Placental epithelial cell (primary cell): Measurements from ENCODE around the gene LTF. TPM values are rescaled to one million over a fixed set of nuclear protein-coding genes. Genes with fewer than 3 reads are reported as not detected.

Experiments used
- total RNA-seq: library from RNA; depleted of rRNA; stranded (reverse); fragments of >200 nt; gene quantifications from 2 replicates; pipeline ENCODE4 v1.2.3, GENCODE V29; 2012

The LTF gene
- not detected in 2 replicates for total RNA-seq

DNA sequence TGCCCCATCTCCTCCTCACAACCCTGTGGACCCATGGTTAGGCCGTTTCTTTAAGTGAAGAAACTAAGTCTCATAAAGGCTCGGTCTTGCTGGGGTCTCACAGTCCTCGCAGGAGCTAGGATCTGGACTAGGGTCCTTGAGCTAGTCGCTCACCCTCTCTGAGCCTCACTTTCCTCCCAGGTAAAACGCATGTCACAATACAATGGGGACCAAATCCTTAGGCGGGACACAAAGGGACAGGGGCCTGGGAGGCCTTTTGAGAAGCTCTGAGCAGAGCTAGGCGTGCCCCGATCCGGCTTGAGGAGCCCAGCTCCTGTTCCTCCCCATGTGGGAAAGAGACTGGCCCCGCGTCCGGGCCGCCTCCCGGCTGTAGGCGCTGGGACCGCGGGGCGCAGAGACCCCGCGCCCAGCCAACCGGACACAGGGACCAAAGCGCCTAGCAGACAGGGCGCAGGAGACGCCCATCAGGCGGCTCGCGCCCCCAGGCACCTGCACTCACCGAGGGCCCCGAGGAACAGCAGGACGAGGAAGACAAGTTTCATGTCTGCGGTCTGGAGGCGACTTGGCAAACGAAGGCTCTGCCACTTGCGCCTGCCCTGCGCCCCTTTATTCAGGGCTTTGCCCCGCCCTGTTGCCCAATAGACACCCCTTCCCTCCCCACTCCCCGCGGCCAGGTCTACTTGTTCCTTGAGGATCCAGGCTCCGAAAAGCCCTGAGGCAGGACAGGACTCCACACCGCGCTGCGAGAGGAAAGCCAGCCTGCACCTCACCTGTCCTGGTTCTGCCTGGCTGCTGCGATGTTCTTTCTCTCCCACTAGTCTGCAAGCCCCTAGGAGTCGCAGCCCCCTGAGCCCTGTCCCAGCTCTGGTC lies at the start of gene LTF:
Gene LTF, minus strand, starts transcription at position 580 of the 870 bp plus-strand sequence. Its CDS starts 38 bp downstream, at position 542.

DNA sequence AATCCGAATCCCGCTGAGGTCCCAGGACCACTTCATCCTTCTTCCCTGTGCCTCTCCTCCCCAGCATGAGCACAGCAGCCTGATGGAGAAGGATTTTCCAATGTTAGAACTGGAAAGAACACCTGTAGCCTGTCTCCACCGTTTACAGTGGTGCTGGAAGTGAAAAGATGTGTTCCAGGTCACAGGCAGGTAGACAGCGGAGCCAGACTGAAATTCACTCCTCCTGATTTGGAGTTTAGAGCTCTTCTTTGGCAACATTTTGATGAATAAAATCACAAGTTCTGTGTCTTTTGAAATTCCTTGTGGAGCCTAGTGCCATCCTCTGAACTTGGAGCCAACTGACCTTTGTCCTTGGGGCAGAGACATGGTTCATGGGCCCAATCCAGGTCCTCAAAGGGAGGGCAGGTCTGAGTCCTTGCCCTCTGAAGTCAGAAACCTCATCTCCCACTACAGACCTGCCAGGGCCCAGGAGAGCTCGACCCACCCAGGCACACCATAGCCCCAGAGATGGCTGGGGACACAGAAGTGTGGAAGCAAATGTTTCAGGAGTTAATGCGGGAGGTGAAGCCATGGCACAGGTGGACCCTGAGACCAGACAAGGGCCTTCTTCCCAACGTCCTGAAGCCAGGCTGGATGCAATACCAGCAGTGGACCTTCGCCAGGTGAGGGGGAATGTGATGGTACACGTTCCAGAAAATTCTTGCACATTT lies 33.0 kb upstream of the LTF start, which contains the start of gene RTP3:
Gene RTP3, plus strand, starts transcription at position 421 of the 710 bp plus-strand sequence. Its CDS starts 87 bp downstream, at position 508.

DNA sequence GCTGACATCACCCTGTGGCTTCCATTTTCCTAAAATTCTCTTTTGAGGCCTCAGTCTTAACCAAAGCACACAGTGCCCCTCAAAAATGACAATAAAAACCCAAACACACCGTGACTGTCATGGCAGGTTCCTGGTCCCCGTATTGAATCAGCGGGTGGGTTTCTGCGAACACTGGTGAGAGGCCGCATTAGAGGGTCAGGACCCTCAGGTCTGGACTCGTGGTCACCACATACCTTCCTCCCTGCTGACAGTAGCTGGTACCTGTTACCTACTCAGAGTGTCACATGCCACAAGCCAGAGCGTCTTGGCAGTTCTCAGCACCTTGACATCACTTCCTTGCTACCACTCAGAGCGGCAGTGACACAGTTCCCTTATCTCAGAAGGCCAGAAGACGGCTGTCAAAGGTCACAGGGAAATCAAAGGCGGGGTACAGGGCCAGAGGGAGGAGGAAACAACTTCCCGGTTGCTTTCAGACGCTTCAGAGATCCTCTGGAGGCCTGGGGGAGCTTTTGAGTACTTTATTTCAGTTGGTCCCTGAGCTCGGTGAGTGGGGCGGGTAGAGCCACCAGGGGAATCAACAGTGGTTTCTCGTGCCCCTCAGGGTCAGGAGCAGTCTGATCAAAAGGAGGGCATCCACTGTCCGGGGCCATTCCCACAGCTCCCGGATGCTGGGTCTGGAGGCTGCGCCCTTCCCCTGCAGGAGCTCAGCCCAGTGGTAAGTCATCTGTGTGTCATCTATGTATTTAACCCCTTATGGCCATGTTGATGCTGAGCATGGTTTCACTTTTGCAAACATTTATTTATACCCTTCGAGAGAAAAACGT lies 57.7 kb downstream of the LTF start, which contains the start of the genes CCR5AS and CCRL2:
Gene CCR5AS, minus strand, starts transcription at position 279 of the 824 bp plus-strand sequence.
Gene CCRL2, plus strand, starts transcription at position 472 of the 824 bp plus-strand sequence. CDS start 821 bp downstream, outside the sequence.

Other genes starting within 250 kb of the LTF start
- 0.33 TPM in 1 of 2 replicates, not detected in the other for gene CCR3, start 222.4 kb downstream of the LTF start, total RNA-seq
- not detected in 2 replicates for gene CCR2, start 110.8 kb downstream of the LTF start, total RNA-seq
- not detected in 2 replicates for gene CCR5, start 94.0 kb downstream of the LTF start, total RNA-seq
- gene CCRL2, start 57.6 kb downstream of the LTF start, total RNA-seq = not detected in 2 replicates
- gene RTP3, start 33.1 kb upstream of the LTF start, total RNA-seq = not detected in 2 replicates
- 0.11 TPM in 1 of 2 replicates, not detected in the other for gene LRRC2, start 101.4 kb upstream of the LTF start, total RNA-seq
- gene FAM240A, start 147.6 kb upstream of the LTF start, total RNA-seq = not detected in 2 replicates
- 23.6 and 37.2 TPM in 2 replicates for gene ALS2CL, start 228.8 kb upstream of the LTF start, total RNA-seq
- gene TMIE, start 236.5 kb upstream of the LTF start, total RNA-seq = 0.22 TPM in 1 of 2 replicates, not detected in the other